GM18499 (cell line): ENCODE data around the gene FLT4.

ENCODE experiments used
- ATAC-seq: cut with Tn5 transposase; IDR thresholded peaks from one replicate; pipeline ENCODE4 v1.9.1; 2021; ENCODE audit warnings: moderate number of reproducible peaks; ENCODE audit not compliant: insufficient read depth, unreplicated experiment

The FLT4 gene

DNA sequence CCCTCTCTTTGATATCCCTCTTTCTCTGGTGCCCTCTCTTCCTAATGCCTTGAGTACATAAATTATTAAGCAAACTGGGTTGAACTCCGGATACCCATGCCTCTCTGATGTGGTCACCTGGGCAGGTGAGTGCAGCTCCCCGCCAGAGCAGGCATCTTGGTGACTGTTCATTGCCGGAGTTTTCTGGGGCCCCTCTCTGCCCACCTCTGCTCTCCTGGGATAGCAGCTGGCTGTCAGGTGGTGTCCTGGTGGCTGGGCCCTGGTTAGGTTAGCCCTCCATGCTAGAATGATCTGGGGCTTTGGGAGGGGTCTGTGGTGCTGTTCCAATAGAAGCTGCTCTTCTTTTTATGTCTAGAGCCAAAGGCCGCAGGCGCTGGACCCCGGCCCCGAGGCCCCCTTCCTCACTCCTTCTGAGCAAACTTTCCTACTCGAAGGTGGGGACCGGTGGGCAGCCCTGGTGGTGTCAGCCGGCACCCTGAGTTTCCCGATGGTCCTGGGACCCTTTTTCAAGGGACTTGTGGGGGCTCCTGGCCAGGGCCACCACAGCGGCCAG, 53.2 kb downstream of the FLT4 start:
- ATAC-seq = no peak

DNA sequence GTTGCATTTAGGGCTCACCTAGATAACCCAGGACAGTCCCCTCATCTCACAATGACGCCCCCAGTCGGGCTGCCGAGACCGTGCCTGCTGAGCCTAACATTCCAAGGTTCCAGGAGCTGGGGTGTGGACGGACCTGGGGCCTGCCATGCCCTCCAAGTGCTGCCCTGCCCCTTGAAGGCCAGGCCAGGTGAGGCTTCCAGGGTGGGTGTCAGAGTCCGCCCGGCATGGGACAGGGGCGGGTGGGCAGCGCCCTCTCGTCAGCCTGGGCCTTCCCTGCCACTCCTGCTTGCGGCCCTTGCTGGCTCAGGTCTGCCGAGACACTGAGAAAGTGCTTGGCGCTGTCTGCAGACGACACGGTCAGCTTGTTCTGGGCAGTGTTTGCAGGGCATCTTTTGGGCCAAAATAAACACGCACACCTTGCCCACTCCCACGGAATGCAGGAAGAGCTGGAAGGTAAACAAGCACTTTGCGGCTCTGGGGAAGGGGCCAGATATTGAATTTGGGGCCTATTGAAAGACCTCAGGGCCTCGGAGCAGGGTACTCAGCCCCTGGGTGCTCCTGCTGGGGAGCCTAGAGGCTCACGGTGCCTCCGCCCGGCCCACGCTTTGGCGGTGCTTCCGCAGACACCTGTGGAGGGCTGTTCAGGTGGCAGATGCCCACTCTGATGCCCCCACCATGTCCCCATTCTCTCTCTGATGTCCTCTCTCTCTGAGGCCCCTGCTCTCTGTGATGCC, 53.9 kb downstream of the FLT4 start:
- no peak for ATAC-seq

DNA sequence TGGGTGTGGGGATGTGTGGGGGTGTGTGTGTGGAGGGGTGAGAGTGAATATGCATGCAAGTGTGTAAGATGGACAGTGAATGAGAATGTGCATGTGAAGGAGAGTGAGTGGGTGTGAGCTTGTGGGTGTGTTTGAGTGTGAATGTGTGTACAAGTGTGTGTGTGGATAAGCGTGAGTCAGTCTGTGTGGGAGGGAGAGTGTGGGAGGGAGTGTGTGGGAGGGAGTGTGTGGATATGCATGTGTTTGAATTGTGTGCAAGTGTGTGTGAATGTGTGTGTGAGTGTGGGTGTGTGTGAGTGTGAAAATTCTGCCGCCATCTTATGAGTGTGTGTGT, 54.4 kb downstream of the FLT4 start:
- ATAC-seq = no peak

DNA sequence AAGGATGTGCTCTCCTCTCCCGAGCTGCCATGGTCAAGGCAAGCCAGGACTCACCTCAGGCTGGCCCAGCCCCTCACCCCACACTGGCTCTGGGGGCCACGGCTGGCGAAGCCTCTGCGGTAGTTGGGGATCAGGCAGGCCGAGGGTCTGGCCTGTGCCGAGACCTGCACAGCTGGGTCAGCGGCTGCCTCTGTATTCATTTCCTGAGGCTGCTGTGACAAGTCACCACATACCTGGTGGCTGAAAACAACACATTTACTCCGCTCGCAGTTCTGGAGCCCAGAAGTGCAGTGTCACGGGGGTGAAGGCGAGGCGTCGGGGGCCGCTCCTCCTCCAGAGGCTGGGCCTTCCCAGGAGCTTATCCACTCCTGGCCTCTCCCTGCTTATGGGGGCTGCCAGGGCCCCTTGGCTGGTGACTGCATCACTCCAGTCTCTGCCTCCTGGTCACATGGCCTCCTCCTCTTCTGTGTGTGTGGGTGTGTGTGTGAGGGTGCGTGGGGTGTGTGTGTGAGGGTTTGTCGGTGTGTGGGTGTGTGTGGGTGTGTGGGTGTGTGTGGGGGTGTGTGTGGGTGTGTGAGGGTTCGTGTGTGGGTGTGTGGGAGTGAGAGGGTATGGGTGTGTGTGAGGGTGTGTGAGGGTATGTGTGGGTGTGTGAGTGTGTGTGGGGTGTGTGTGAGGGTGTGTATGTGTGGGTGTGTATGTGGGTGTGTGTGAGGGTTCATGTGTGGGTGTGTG, 54.9 kb downstream of the FLT4 start:
- no peak for ATAC-seq

DNA sequence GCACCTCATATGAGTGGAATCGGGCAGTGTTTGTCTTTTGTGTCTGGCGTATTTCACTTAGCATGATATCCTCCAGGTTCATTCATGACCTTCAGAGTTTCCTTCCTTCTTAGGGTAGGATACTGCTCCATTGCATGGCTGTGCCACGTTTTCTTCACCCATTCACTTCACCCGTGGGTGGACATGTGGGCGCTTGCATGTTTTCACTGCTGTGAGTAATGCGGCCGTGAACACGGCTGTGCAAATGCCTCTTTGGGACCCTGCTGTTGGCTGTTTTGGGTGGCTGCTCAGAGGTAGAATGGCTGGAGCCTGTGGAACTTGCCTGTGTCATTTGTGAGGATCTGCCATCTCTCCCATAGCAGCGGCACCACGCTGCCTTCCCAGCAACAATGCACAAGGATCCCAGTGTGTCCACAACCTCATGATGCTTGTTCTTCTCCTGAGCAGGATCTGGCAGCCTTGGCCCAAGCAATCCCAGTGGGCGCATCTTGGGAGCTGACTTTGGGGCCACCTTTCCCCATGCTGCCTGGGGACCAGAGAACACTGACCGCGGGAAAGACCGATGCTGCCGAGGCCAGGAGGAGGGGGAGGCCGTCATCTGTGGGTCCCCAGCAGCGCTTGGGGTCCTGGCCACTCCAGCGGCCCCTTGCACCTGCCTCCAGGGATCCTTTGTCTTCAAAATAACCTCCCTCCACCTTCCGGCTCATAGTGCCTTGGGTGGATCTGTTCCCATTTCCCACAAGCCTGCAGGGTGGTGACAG, 55.8 kb downstream of the FLT4 start:
- no peak for ATAC-seq

DNA sequence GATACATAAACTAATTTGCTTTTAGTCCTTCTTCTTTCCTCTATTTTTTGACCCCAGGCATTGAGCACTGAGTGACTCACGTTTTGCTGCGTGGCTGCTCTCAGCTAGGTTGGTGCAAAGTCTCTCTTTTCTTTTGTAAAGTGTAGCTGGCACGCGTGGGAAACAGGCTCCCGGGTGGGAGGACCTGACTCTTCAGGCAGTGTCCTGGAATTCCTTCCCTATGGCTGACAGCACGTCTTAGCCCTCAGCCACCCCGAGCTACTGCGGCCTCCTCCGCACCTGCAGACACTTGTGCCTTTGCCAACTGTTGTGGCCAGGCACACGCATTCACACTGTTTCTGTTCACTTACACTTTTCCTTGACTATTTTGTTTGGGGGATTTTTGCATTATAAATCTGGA, 57.2 kb downstream of the FLT4 start:
- ATAC-seq = no peak

DNA sequence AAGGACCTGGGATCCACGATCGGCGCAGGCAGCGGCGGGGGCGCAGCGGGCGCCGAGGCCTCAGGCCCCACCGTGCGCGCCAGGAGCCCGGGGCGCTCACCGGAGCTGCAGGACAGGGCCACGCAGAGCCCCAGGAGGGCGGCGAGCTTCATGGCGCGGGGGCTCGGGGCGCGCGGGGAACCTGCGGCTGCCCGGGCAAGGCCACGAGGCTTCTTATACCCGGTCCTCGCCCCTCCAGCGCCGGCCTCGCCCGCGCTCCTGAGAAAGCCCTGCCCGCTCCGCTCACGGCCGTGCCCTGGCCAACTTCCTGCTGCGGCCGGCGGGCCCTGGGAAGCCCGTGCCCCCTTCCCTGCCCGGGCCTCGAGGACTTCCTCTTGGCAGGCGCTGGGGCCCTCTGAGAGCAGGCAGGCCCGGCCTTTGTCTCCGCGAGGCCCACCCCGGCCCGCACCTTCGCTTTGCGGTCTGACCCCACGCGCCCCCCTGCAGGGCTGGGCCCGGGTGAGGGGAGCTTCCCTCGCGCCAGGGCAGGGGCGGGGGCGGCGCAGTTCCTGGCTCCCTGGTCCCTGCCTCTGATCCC, 58.0 kb downstream of the FLT4 start, which contains the start of gene SCGB3A1:
SCGB3A1 (minus strand) TSS at position 189 of the 577 bp plus-strand sequence; CDS start at position 152, 37 bp downstream.
- ATAC-seq = no peak

DNA sequence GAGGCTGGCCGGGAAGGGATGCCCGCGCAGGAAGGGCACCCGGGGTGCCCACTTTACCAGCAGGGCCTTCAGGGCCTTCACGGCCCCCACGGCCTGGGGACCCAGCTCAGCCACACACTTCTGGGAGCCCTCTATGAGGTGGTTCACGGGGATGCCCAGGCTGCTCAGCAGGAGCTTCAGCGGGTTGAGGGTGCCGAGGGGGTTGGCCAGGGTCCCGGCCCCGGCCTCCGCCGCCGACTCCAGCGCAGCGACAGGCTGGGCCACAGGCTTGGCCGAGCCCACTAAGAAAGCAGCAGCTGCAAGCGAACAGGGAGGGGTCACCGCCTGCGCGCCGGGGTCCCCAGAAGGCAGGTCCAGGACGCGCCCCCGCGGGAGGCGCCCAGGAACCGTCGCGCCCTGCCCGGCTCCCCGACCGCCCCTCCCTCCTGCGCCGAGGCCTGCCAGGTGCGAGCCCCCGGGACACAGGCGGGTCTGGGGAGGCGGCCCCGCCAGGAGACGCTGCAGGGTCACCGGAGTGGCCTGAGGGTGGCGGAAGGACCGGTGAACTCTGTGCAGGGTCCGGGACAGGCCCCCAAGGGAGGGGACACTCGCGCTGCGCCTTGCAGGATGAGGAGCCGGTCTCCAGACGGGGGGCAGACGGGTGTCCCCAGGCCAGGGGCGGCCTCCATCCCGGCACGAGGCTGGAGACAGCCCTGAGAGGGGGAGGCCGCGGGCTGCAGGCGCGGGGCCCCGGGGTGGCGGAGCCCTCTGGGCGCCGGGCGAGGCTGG, 58.7 kb downstream of the FLT4 start:
- no peak for ATAC-seq

DNA sequence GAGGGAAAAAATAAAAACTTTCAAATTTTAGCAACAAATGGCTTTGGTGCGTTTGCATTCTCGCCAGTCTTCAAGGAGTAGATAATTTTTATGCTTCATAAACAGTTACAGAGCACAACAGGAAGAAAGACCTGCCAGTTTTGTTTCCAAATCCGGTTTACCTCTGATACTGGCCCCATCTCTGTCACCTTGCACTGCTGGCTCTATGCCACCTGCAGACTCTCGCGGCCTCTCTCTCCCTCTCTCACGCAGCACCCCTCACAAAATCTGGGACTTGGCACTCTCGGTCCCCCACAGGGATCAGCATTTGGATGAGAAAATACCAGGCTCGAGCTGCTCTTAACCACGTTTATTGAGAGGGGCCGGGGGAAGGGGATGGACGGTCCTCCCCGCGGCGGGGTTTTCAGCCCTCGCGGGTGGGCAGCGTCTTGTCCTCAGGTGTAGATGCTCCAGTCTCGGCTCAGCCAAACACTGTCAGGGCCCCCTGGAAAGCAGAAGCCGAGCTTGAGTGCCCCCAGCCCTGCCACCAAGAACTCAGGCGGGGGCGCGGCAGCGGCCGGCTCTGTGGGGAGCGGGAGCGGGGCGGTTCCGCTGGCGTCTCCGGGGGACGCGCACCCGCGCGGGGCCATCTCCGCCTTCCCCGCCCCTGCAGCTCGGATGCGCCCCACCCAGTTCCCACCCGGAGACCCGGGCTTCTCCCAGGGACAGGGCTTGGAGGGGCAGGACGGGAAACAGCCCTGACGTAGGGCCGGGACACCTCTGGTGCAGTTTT, 59.4 kb downstream of the FLT4 start:
- no peak for ATAC-seq

DNA sequence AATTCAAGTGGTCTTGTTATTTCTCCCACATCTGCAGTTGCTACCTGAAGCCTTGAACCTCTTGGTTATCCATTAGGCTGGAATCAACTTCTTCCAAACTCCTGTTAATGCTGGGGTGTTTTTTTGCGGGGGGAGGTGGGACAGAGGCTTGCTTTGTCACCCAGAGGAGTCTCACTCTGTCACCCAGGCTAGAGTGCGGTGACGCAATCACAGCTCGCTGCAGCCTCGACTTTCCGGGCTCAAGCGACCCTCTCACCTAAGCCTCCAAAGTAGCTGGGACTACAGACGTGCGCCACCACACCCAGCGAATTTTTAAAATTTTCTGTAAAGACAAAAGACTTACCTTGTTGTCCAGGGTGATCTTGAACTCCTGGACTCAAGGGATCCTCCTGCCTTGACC, 62.5 kb downstream of the FLT4 start:
- no peak for ATAC-seq

DNA sequence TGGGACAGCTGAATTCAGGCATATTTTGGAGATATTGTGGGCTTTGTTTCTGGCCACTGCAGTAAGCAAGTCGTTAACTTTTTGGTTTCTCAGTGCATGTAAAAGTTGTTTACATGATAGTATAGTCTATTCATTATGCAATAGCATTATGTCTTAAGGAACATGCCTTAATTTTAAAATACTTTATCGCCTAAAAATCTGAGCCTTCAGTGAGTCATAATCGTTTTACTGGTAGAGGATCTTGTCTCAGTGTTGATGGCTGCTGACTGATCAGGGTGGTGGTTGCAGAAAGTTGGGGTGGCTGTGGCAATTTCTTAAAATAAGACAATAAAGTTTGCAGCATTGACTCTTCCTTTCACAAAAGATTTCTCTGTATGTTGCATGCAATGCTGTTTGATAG, 63.2 kb downstream of the FLT4 start:
- ATAC-seq = no peak

DNA sequence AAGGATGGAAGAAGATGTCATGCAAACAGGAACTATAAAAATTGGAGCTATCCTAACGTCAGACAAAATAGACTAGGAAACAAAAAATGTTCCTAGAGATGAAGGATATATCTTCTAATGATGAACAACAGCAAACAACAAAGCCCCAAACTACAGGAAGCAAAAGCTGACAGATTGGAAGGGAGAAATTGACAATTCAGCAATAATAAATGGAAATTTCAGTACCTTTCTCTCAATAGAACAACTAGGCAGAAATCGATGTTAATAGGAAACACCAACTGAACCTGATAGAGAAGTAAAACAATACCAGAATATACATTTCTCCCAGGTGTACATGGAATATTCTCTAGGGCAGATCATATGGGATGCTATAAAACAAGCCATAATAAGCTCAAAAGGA, 65.7 kb downstream of the FLT4 start:
- no peak for ATAC-seq

DNA sequence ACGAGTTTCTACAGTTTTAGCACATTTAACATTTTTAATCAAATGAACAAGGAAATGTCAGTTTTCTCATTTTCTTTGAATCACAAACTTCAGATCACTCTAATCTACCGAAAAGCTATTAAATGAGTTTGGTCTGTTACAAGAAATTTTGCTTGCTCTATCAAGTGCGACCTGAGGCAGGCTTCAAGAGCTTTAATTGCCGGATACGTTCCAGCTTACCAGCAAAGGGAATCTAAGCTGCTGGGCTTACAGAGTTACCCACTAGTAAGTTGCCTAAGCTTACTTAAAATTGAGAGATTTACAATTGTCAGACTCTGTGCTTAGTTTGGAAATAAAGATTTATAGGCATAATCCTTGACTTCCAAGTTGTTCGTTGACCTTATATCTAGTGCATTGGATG, 68.7 kb downstream of the FLT4 start:
- no peak for ATAC-seq

DNA sequence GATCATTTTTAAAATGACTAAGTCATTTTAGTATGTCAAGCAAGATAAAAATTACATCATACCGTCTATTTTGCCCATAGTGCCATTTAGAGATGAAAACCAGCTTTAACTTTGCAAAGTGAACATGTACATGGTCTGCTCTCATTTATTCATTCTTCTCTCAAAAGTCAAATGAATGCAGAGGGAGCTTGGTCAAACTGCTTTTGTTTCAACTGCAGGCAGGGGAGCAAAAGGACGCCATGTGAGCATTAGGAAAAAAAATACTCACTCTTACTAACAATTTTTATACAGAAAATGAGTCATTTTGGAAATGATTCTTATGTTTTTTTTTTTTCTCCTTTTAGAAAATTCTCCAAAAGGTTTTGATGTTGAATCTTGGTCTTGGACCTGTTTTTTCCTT, 73.8 kb downstream of the FLT4 start:
- no peak for ATAC-seq

DNA sequence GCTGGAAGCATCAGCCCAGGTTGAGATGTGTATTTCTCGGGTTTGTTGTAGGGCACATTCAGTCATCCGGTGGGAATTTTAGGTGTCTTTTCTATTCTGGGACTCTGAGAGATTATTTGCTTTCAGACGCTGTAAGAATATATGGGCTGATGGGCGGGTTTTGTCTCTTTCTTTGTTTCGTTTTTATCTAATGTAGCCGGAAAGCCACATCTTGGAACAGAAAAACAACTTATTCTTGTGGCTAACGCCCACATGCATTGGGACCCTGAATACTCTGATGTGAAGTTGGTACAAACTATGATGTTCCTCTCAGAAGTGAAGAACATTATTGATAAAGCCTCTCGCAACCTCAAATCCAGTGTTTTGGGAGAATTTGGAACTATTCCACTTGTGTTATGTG, 80.5 kb downstream of the FLT4 start:
- no peak for ATAC-seq

DNA sequence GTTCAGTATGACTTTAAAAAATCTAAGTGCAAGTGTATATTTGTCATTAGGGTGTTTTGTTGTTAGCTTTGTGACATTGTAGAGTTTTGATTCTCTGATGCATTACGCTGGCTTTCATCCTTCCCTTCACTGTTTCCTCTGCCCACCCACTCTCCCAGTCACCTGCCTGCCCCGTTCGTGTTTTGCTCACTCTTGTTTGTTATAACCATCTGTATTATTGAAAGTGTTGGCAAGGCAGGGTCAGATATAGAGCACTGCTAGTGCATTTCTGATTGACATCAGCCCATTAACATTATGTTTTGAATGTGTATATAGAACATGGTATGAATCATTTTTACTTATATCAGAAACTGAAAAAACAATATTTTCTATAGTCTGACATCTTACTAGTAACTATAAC, 85.4 kb downstream of the FLT4 start:
- no peak for ATAC-seq

DNA sequence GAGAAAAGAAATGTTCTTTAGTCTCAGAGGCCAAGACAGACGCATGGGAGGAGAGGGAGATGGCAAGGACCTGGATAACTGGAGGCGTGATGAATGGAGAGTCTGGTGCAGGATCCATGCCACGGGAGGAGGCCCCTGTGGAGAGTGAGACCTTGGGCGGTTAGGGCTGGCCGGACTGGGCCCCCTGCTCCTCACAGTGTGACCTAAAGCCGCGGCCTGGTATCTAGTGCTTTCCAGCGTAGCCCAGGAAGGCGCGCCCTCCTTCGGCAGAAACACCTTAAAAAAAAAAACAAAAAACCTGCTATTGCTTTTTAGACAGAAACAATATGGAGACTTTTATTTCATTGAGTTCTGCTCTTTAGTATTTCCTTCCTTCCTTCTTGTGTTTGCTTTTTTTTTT, 91.2 kb downstream of the FLT4 start:
- no peak for ATAC-seq

DNA sequence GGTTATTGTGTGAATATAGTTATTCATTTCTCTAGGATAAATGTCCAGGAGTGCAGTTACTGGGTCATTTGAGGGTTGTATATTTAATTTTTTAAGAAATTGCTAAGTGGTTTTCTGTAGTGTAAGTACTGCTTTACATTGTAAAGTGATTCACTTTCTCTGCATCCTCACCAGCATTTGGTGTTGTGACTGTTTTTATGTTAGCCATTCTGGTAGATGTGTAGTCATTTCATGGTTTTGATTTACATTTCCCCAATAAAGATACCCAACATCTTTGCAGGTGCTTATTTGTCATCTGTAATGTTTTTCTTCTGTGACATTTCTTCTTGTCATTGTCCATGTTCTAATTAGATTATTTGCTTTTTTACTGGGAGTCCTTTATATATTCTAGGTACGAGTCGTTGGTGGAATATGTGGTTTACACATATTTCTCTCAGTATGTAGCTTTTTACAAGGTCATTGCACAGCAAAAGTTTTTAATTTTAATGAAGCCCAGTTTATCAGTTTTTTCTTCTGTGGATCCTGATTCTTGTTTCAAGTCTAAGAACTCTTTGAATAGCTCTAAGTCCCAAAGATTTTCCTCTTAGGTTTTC, 92.1 kb downstream of the FLT4 start:
- ATAC-seq = no peak
